WTC11 (cell line): ENCODE measurements around the gene CELF1. TPM values are rescaled to one million over a fixed set of nuclear protein-coding genes. Genes with fewer than 3 reads are reported as not detected.

Experiments used
- ATAC-seq: fragments of 200-7000 bp; cut with Tn5 transposase; 2 replicates; pipeline ENCODE4 v1.10.0; 2021; ENCODE audit warnings: mild to moderate bottlenecking, moderate library complexity
- CTCF ChIA-PET: fragments of 300-600 bp; sonication (Branson Sonifier 250); formaldehyde crosslinking; loops from one replicate; lab custom pipeline; 2021; ENCODE audit warnings: antibody characterized with exemption; lab: Charles Lee
- POLR2A ChIA-PET: fragments of 350-600 bp; sonication (Branson Sonifier 250); formaldehyde crosslinking; loops from one replicate; lab custom pipeline; 2021; ENCODE audit warnings: antibody characterized with exemption; lab: Charles Lee
- DNase-seq: peaks from one replicate; pipeline ENCODE4 v3.0.0; 2021; ENCODE audit warnings: low spot score
- H3K27ac Mint-ChIP-seq: 2 replicates; pipeline ENCODE4 v1.8.0; 2021; ENCODE audit warnings: mixed read lengths
- H3K27me3 Mint-ChIP-seq: 2 replicates; pipeline ENCODE4 v1.8.0; 2021; ENCODE audit warnings: low read depth, mild to moderate bottlenecking, moderate library complexity, mixed read lengths
- H3K36me3 Mint-ChIP-seq: 2 replicates; pipeline ENCODE4 v1.8.0; 2021; ENCODE audit warnings: mixed read lengths
- H3K4me1 Mint-ChIP-seq: 2 replicates; pipeline ENCODE4 v1.8.0; 2022; ENCODE audit warnings: mixed read lengths
- H3K4me3 Mint-ChIP-seq: 2 replicates; pipeline ENCODE4 v1.8.0; 2021; ENCODE audit warnings: mild to moderate bottlenecking, moderate library complexity, mixed read lengths
- H3K9me3 Mint-ChIP-seq: 2 replicates; pipeline ENCODE4 v1.8.0; 2021; ENCODE audit warnings: mixed read lengths
- CBFB ChIP-seq: sonication (generic); formaldehyde crosslinking; IDR thresholded peaks from 2 replicates; pipeline ENCODE4 v1.8.1; 2022; ENCODE audit warnings: mild to moderate bottlenecking, low read depth, missing genetic modification reagents
- EMX1 ChIP-seq: fragments of 250-450 bp; sonication (Bioruptor Pico); IDR thresholded peaks from 2 replicates; pipeline ENCODE4 v1.8.0; 2021; ENCODE audit warnings: mild to moderate bottlenecking
- GRHL2 ChIP-seq: fragments of 250-450 bp; sonication (Bioruptor Pico); IDR thresholded peaks from 2 replicates; pipeline ENCODE4 v1.8.0; 2022; ENCODE audit warnings: mild to moderate bottlenecking, moderate library complexity; ENCODE audit not compliant: insufficient replicate concordance, severe bottlenecking
- KAT7 ChIP-seq: sonication (generic); formaldehyde crosslinking; IDR thresholded peaks from 2 replicates; pipeline ENCODE4 v1.8.1; 2023; ENCODE audit warnings: missing genetic modification reagents, mild to moderate bottlenecking, borderline replicate concordance
- MXD4 ChIP-seq: fragments of 250-450 bp; sonication (Bioruptor Pico); IDR thresholded peaks from 2 replicates; pipeline ENCODE4 v1.8.0; 2021; ENCODE audit warnings: mild to moderate bottlenecking, moderate library complexity, borderline replicate concordance
- MYBL2 ChIP-seq: sonication (generic); formaldehyde crosslinking; IDR thresholded peaks from 2 replicates; pipeline ENCODE4 v1.8.1; 2023; ENCODE audit warnings: mild to moderate bottlenecking, moderate library complexity, missing genetic modification reagents
- NFATC4 ChIP-seq: fragments of 250-450 bp; sonication (Bioruptor Pico); IDR thresholded peaks from 2 replicates; pipeline ENCODE4 v1.9.0; 2021; ENCODE audit warnings: mild to moderate bottlenecking
- NR2C2 ChIP-seq: sonication (generic); formaldehyde crosslinking; IDR thresholded peaks from 2 replicates; pipeline ENCODE4 v1.8.0; 2022; ENCODE audit warnings: mild to moderate bottlenecking, missing genetic modification reagents
- NR3C1 ChIP-seq: sonication (generic); formaldehyde crosslinking; conservative IDR thresholded peaks from 2 replicates; pipeline ENCODE4 v1.8.1; 2023; ENCODE audit warnings: low read depth, mild to moderate bottlenecking, missing genetic modification reagents
- RORB ChIP-seq: fragments of 250-450 bp; sonication (Bioruptor Pico); IDR thresholded peaks from 2 replicates; pipeline ENCODE4 v1.9.0; 2021; ENCODE audit warnings: mild to moderate bottlenecking
- SMAD4 ChIP-seq: sonication (generic); formaldehyde crosslinking; IDR thresholded peaks from 2 replicates; pipeline ENCODE4 v1.8.0; 2022; ENCODE audit warnings: mild to moderate bottlenecking, missing genetic modification reagents
- TEAD4 ChIP-seq: sonication (generic); formaldehyde crosslinking; IDR thresholded peaks from 2 replicates; pipeline ENCODE4 v1.8.0; 2022; ENCODE audit warnings: mild to moderate bottlenecking, missing genetic modification reagents
- ZNF396 ChIP-seq: fragments of 250-450 bp; sonication (Bioruptor Pico); IDR thresholded peaks from 2 replicates; pipeline ENCODE4 v1.8.0; 2021; ENCODE audit warnings: mild to moderate bottlenecking, moderate library complexity, borderline replicate concordance
- total RNA-seq: library from RNA; stranded (reverse); gene quantifications from 3 replicates; pipeline ENCODE4 v1.2.3, GENCODE V29; 2021
- TF ChIP-seq, protein P1 (sequence below): fragments of 250-450 bp; sonication (Bioruptor Pico); IDR thresholded peaks from 2 replicates; pipeline ENCODE4 v2.1.2; 2022; ENCODE audit warnings: mild to moderate bottlenecking, moderate library complexity
- TF ChIP-seq, protein P2 (sequence below): sonication (generic); formaldehyde crosslinking; IDR thresholded peaks from 2 replicates; pipeline ENCODE4 v1.8.1; 2023; ENCODE audit warnings: mild to moderate bottlenecking, missing genetic modification reagents
- TF ChIP-seq, protein P3 (sequence below): sonication (generic); formaldehyde crosslinking; IDR thresholded peaks from 2 replicates; pipeline ENCODE4 v1.8.0; 2023; ENCODE audit warnings: mild to moderate bottlenecking, missing genetic modification reagents
- TF ChIP-seq, protein P4 (sequence below): sonication (generic); formaldehyde crosslinking; IDR thresholded peaks from 2 replicates; pipeline ENCODE4 v1.8.0; 2023; ENCODE audit warnings: missing genetic modification reagents
- TF ChIP-seq, protein P5 (sequence below): sonication (generic); formaldehyde crosslinking; IDR thresholded peaks from 2 replicates; pipeline ENCODE4 v1.8.0; 2022; ENCODE audit warnings: mild to moderate bottlenecking, missing genetic modification reagents
- TF ChIP-seq, protein P6 (sequence below): sonication (generic); formaldehyde crosslinking; IDR thresholded peaks from 2 replicates; pipeline ENCODE4 v1.8.1; 2023; ENCODE audit warnings: mild to moderate bottlenecking, moderate library complexity, missing genetic modification reagents
- TF ChIP-seq, protein P7 (sequence below): sonication (generic); formaldehyde crosslinking; IDR thresholded peaks from 2 replicates; pipeline ENCODE4 v1.8.0; 2022; ENCODE audit warnings: mild to moderate bottlenecking, missing genetic modification reagents
- TF ChIP-seq, protein P8 (sequence below): fragments of 200-600 bp; IDR thresholded peaks from 2 replicates; pipeline ENCODE4 v1.8.0; 2022; ENCODE audit warnings: antibody characterized with exemption
- TF ChIP-seq, protein P9 (sequence below): sonication (generic); formaldehyde crosslinking; IDR thresholded peaks from 2 replicates; pipeline ENCODE4 v1.8.1; 2022; ENCODE audit warnings: mild to moderate bottlenecking, missing genetic modification reagents, moderate library complexity, borderline replicate concordance

Gene CELF1
- total RNA-seq, 1 experiment from 2014 or later = 177 TPM

DNA sequence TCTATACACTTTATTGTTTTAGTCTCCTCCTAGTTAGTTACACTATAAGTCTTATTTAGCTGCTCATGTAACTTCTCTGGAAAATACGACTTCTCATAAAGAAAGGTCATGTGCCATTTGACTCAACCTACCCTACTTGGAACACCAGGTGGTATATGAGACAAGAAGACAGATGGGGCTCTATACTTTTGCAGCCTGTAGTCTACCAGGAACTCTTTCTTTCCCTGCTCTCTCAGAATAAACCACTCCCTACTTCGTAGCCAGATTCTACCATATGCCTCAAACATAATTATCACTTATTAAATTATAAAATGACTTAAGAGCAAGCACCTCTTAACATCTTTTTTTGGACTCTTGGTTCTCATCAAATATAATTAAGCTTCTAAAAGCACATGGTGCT is 65.5 kb downstream of the CELF1 start:
- POLR2A ChIA-PET = no interaction called here
- DNase-seq (no peak), ATAC-seq (no peak)
- no peaks in the 10 kb centered on the region for H3K27me3 Mint-ChIP-seq
- no peaks in the 10 kb centered on the region for H3K4me1 Mint-ChIP-seq
- no peak overlapping the region for H3K4me3 Mint-ChIP-seq
- peaks cover 57% of the 10 kb centered on the region for H3K36me3 Mint-ChIP-seq
- no peaks in the 10 kb centered on the region for H3K9me3 Mint-ChIP-seq
- TF ChIP-seq TEAD4 (no peak), KAT7 (no peak), NFATC4 (CRISPR knock-in tag) (no peak), GRHL2 (CRISPR knock-in tag) (no peak), SMAD4 (CRISPR knock-in tag) (no peak), NR3C1 (no peak), ZNF396 (no peak), RORB (CRISPR knock-in tag) (no peak), NR2C2 (CRISPR knock-in tag) (no peak), MXD4 (CRISPR knock-in tag) (no peak)
- TF ChIP-seq, protein P1, sequence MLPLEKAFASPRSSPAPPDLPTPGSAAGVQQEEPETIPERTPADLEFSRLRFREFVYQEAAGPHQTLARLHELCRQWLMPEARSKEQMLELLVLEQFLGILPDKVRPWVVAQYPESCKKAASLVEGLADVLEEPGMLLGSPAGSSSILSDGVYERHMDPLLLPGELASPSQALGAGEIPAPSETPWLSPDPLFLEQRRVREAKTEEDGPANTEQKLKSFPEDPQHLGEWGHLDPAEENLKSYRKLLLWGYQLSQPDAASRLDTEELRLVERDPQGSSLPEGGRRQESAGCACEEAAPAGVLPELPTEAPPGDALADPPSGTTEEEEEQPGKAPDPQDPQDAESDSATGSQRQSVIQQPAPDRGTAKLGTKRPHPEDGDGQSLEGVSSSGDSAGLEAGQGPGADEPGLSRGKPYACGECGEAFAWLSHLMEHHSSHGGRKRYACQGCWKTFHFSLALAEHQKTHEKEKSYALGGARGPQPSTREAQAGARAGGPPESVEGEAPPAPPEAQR (CRISPR knock-in tag) = no peak
- TF ChIP-seq, protein P2, sequence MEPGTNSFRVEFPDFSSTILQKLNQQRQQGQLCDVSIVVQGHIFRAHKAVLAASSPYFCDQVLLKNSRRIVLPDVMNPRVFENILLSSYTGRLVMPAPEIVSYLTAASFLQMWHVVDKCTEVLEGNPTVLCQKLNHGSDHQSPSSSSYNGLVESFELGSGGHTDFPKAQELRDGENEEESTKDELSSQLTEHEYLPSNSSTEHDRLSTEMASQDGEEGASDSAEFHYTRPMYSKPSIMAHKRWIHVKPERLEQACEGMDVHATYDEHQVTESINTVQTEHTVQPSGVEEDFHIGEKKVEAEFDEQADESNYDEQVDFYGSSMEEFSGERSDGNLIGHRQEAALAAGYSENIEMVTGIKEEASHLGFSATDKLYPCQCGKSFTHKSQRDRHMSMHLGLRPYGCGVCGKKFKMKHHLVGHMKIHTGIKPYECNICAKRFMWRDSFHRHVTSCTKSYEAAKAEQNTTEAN (CRISPR knock-in tag) = no peak
- TF ChIP-seq, protein P3, sequence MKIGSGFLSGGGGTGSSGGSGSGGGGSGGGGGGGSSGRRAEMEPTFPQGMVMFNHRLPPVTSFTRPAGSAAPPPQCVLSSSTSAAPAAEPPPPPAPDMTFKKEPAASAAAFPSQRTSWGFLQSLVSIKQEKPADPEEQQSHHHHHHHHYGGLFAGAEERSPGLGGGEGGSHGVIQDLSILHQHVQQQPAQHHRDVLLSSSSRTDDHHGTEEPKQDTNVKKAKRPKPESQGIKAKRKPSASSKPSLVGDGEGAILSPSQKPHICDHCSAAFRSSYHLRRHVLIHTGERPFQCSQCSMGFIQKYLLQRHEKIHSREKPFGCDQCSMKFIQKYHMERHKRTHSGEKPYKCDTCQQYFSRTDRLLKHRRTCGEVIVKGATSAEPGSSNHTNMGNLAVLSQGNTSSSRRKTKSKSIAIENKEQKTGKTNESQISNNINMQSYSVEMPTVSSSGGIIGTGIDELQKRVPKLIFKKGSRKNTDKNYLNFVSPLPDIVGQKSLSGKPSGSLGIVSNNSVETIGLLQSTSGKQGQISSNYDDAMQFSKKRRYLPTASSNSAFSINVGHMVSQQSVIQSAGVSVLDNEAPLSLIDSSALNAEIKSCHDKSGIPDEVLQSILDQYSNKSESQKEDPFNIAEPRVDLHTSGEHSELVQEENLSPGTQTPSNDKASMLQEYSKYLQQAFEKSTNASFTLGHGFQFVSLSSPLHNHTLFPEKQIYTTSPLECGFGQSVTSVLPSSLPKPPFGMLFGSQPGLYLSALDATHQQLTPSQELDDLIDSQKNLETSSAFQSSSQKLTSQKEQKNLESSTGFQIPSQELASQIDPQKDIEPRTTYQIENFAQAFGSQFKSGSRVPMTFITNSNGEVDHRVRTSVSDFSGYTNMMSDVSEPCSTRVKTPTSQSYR (CRISPR knock-in tag) = no peak
- TF ChIP-seq, protein P4, sequence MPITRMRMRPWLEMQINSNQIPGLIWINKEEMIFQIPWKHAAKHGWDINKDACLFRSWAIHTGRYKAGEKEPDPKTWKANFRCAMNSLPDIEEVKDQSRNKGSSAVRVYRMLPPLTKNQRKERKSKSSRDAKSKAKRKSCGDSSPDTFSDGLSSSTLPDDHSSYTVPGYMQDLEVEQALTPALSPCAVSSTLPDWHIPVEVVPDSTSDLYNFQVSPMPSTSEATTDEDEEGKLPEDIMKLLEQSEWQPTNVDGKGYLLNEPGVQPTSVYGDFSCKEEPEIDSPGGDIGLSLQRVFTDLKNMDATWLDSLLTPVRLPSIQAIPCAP (CRISPR knock-in tag) = no peak
- TF ChIP-seq, protein P5, sequence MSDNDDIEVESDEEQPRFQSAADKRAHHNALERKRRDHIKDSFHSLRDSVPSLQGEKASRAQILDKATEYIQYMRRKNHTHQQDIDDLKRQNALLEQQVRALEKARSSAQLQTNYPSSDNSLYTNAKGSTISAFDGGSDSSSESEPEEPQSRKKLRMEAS (CRISPR knock-in tag) = no peak
- H3K27ac Mint-ChIP-seq = no peak overlapping the region
- CTCF ChIA-PET = interaction anchor here (0.8 kb wide), 1 partner anchor 33 kb away, joined by 4 read pairs; no protein-coding TSS in a partner anchor

DNA sequence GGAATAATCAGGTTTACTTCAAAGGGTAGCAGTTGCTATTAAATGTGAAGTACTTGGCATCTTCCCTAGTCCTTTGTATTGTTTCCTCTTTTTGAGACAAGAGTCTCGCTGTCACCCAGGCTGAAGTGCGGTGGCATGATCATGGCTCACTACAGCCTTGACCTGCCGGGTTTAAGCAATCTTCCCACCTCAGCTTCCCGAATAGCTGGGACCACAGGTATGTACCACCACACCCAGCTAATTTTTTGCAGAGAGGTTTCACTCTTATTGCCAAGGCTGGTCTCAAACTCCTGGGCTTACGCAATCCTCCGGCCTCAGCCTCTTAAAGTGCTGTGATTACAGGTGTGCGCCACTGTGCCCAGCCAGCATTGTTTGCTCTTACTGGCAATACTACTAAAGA is 67.8 kb downstream of the CELF1 start:
- ATAC-seq (no peak), DNase-seq (no peak)
- ChIA-PET CTCF (no interaction called here), POLR2A (interaction anchor here (0.6 to 0.7 kb wide), 2 partner anchors 41 to 724 kb away, joined by 3 to 4 read pairs; no protein-coding TSS in a partner anchor)
- Mint-ChIP-seq H3K4me1 (no peaks in the 10 kb centered on the region), H3K27me3 (no peaks in the 10 kb centered on the region), H3K36me3 (peaks cover 74% of the 10 kb centered on the region), H3K9me3 (no peaks in the 10 kb centered on the region), H3K4me3 (no peak overlapping the region), H3K27ac (no peak overlapping the region)
- TF ChIP-seq, protein P2 (CRISPR knock-in tag) = no peak
- no peak for TF ChIP-seq NR3C1
- TF ChIP-seq, protein P6, sequence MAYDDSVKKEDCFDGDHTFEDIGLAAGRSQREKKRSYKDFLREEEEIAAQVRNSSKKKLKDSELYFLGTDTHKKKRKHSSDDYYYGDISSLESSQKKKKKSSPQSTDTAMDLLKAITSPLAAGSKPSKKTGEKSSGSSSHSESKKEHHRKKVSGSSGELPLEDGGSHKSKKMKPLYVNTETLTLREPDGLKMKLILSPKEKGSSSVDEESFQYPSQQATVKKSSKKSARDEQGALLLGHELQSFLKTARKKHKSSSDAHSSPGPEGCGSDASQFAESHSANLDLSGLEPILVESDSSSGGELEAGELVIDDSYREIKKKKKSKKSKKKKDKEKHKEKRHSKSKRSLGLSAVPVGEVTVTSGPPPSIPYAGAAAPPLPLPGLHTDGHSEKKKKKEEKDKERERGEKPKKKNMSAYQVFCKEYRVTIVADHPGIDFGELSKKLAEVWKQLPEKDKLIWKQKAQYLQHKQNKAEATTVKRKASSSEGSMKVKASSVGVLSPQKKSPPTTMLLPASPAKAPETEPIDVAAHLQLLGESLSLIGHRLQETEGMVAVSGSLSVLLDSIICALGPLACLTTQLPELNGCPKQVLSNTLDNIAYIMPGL = no peak
- TF ChIP-seq, protein P7, sequence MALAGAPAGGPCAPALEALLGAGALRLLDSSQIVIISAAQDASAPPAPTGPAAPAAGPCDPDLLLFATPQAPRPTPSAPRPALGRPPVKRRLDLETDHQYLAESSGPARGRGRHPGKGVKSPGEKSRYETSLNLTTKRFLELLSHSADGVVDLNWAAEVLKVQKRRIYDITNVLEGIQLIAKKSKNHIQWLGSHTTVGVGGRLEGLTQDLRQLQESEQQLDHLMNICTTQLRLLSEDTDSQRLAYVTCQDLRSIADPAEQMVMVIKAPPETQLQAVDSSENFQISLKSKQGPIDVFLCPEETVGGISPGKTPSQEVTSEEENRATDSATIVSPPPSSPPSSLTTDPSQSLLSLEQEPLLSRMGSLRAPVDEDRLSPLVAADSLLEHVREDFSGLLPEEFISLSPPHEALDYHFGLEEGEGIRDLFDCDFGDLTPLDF = no peak
- no peak for TF ChIP-seq EMX1 (CRISPR knock-in tag)
- TF ChIP-seq, protein P8, sequence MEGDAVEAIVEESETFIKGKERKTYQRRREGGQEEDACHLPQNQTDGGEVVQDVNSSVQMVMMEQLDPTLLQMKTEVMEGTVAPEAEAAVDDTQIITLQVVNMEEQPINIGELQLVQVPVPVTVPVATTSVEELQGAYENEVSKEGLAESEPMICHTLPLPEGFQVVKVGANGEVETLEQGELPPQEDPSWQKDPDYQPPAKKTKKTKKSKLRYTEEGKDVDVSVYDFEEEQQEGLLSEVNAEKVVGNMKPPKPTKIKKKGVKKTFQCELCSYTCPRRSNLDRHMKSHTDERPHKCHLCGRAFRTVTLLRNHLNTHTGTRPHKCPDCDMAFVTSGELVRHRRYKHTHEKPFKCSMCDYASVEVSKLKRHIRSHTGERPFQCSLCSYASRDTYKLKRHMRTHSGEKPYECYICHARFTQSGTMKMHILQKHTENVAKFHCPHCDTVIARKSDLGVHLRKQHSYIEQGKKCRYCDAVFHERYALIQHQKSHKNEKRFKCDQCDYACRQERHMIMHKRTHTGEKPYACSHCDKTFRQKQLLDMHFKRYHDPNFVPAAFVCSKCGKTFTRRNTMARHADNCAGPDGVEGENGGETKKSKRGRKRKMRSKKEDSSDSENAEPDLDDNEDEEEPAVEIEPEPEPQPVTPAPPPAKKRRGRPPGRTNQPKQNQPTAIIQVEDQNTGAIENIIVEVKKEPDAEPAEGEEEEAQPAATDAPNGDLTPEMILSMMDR = no peak
- TF ChIP-seq, protein P9, sequence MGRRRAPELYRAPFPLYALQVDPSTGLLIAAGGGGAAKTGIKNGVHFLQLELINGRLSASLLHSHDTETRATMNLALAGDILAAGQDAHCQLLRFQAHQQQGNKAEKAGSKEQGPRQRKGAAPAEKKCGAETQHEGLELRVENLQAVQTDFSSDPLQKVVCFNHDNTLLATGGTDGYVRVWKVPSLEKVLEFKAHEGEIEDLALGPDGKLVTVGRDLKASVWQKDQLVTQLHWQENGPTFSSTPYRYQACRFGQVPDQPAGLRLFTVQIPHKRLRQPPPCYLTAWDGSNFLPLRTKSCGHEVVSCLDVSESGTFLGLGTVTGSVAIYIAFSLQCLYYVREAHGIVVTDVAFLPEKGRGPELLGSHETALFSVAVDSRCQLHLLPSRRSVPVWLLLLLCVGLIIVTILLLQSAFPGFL (CRISPR knock-in tag) = no peak
- no peak for TF ChIP-seq CBFB
- no peak for TF ChIP-seq MYBL2 (CRISPR knock-in tag)
